Endothelial cell of umbilical vein (primary cell): Measurements from ENCODE around the gene SPON2. TPM values are rescaled to one million over a fixed set of nuclear protein-coding genes. Genes with fewer than 3 reads are reported as not detected.
A peak's percentile ranks its signal among the peaks of the same experiment; 100 is the strongest.

Experiments
- BruUV-seq: library from RNA; stranded (reverse); fragments of 400-500 nt; replicated peaks from 2 replicates; lab custom pipeline; 2021; lab: Mats Ljungman, UMichigan
- CTCF ChIA-PET: fragments of 300-600, 350-600 bp; sonication (Branson Sonifier 250); formaldehyde crosslinking; loops from one replicate; lab custom pipeline; 2021; ENCODE audit warnings: antibody characterized with exemption, inconsistent platforms; lab: Charles Lee
- POLR2A ChIA-PET: fragments of 300-600, 350-600 bp; sonication (Branson Sonifier 250); formaldehyde crosslinking; loops from one replicate; lab custom pipeline; 2021; ENCODE audit warnings: antibody characterized with exemption, inconsistent platforms; lab: Charles Lee
- DNase-seq: peaks from one replicate; pipeline ENCODE4 v3.0.0-alpha.2; 2011; ENCODE audit warnings: low read depth, low spot score
- FAIRE-seq: peaks from 2 replicates; lab custom pipeline; 2011; peaks lifted over from hg19 to GRCh38; lab: Jason Lieb, UNC
- H2AFZ ChIP-seq: 2 replicates; pipeline ENCODE4 v1.6.0; 2012; ENCODE audit warnings: low read depth, low read length, control low read depth, inconsistent platforms
- H3K27ac ChIP-seq: 2 replicates; pipeline ENCODE4 v1.5.1; 2011; ENCODE audit warnings: low read depth, mild to moderate bottlenecking, control low read depth, low read length, moderate library complexity; ENCODE audit not compliant: insufficient read depth
- H3K27me3 ChIP-seq, 2 experiments: 2 replicates each; pipeline versions ENCODE4 v1.6.0 to v1.6.1; 2011; ENCODE audit warnings: low read length in 2 of 2, mixed read lengths in 1 of 2; ENCODE audit not compliant: control insufficient read depth in 2 of 2, insufficient read depth in 2 of 2
- H3K36me3 ChIP-seq, 2 experiments: 2 replicates in 1 of 2; 3 replicates in 1 of 2; pipeline ENCODE4 v1.5.1; 2011; ENCODE audit warnings: low read length in 2 of 2, mild to moderate bottlenecking in 1 of 2, moderate library complexity in 1 of 2; ENCODE audit not compliant: control insufficient read depth in 2 of 2, insufficient read depth in 2 of 2; ENCODE audit errors: extremely low read depth in 1 of 2
- H3K4me1 ChIP-seq: 3 replicates; pipeline ENCODE4 v1.5.1; 2011; ENCODE audit warnings: mild to moderate bottlenecking, low read length; ENCODE audit not compliant: control insufficient read depth, insufficient read depth; ENCODE audit errors: extremely low read depth
- H3K4me2 ChIP-seq: 2 replicates; pipeline ENCODE4 v1.6.1; 2011; ENCODE audit warnings: low read length, control low read depth, mixed read lengths; ENCODE audit not compliant: insufficient read depth
- H3K4me3 ChIP-seq, 3 experiments: fragments of 200-600 bp in 1 of 3; sonication (generic), shearing (Covaris generic) in 1 of 3; replicated peaks in 1 of 3; 2 replicates each; pipeline ENCODE4 v1.5.1; 2011 to 2016; ENCODE audit warnings: control low read depth in 3 of 3, low read length in 3 of 3, mild to moderate bottlenecking in 2 of 3, inconsistent platforms in 1 of 3, low read depth in 1 of 3, moderate library complexity in 1 of 3; ENCODE audit not compliant: insufficient read depth in 1 of 3
- H3K79me2 ChIP-seq: 2 replicates; pipeline ENCODE4 v1.6.0; 2012; ENCODE audit warnings: low read length, inconsistent platforms; ENCODE audit not compliant: control insufficient read depth, insufficient read depth
- H3K9ac ChIP-seq: replicated peaks from 2 replicates; pipeline ENCODE3; 2011; ENCODE audit warnings: low read length, control low read depth; ENCODE audit not compliant: insufficient read depth; ENCODE audit errors: extremely low read depth
- H3K9me1 ChIP-seq: replicated peaks from 3 replicates; pipeline ENCODE4 v1.6.0; 2011; ENCODE audit warnings: mild to moderate bottlenecking, low read length; ENCODE audit not compliant: control insufficient read depth, insufficient read depth; ENCODE audit errors: extremely low read depth
- H3K9me3 ChIP-seq: replicated peaks from 2 replicates; pipeline ENCODE4 v1.5.1; 2012; ENCODE audit warnings: low read length, inconsistent platforms; ENCODE audit not compliant: control insufficient read depth, insufficient read depth
- H4K20me1 ChIP-seq: replicated peaks from 2 replicates; pipeline ENCODE3; 2011; ENCODE audit warnings: mild to moderate bottlenecking, low read length; ENCODE audit not compliant: control insufficient read depth, insufficient read depth; ENCODE audit errors: extremely low read depth
- CTCF ChIP-seq, 2 donors: IDR thresholded peaks; 1 replicate in 1 of 2; 2 replicates in 1 of 2; pipeline ENCODE4 v1.5.1; 2011; ENCODE audit warnings: low read length in 2 of 2, mild to moderate bottlenecking in 2 of 2, moderate library complexity in 2 of 2, control low read depth in 1 of 2, inconsistent platforms in 1 of 2, low read depth in 1 of 2; ENCODE audit not compliant: insufficient read depth in 1 of 2; ENCODE audit errors: extremely low read depth in 1 of 2
- FOS ChIP-seq: IDR thresholded peaks from 2 replicates; pipeline ENCODE4 v1.6.1; 2011; ENCODE audit warnings: mild to moderate bottlenecking, low read length, moderate library complexity, borderline replicate concordance; ENCODE audit not compliant: insufficient read depth
- GATA2 ChIP-seq: IDR thresholded peaks from 2 replicates; pipeline ENCODE4 v1.7.0; 2011; ENCODE audit warnings: low read depth, mild to moderate bottlenecking, moderate library complexity, mixed read lengths, low read length; ENCODE audit not compliant: insufficient read length, insufficient read depth
- JUN ChIP-seq: IDR thresholded peaks from 2 replicates; pipeline ENCODE4 v1.6.1; 2011; ENCODE audit warnings: borderline replicate concordance, low read depth; ENCODE audit not compliant: insufficient read length, insufficient read depth
- MYC ChIP-seq: IDR thresholded peaks from one replicate; pipeline ENCODE4 v1.6.1; 2011; ENCODE audit warnings: mild to moderate bottlenecking, low read depth, low read length
- POLR2A ChIP-seq: IDR thresholded peaks from 2 replicates; pipeline ENCODE4 v1.6.1; 2012; ENCODE audit warnings: low read depth, mild to moderate bottlenecking, control low read depth, low read length
- POLR2AphosphoS5 ChIP-seq: IDR thresholded peaks from 2 replicates; pipeline ENCODE4 v1.6.1; 2012; ENCODE audit warnings: low read depth, mild to moderate bottlenecking, control low read depth, low read length, moderate library complexity; ENCODE audit not compliant: insufficient read depth
- dilution Hi-C: fragments of 300-500 bp; cut with MboI; formaldehyde crosslinking; loops from one replicate; pipeline ENCODE4 v1.15.0; 2019; ENCODE audit warnings: low sequenced_read_pairs; ENCODE audit not compliant: extremely low pct_ligation_motif_present
- intact Hi-C: fragments of 100-400 bp; cut with micrococcal nuclease; formaldehyde crosslinking; loops from one replicate; pipeline ENCODE4 v1.10.0; 2022
- polyA plus RNA-seq, 4 experiments: library from polyadenylated mRNA; depleted of rRNA in 3 of 4; stranded (reverse) in 3 of 4; unstranded in 1 of 4; fragments of >200 nt; gene quantifications; 2 replicates each; pipeline versions ENCODE4 v1.2.1 to v1.2.3, GENCODE V29; 2011 to 2012; ENCODE audit warnings: missing spikeins in 1 of 4
- total RNA-seq: library from RNA; stranded (reverse); gene quantifications from 2 replicates; pipeline ENCODE4 v1.2.3, GENCODE V29; 2021

Gene SPON2
- total and polyA plus RNA-seq, 2 donors (not counting 3 experiments of a cell fraction or from before 2014, with no cell fraction given) = 0.04 TPM; not detected in 1

- no peaks in the 10 kb centered on the region for H3K79me2 ChIP-seq
- H4K20me1 ChIP-seq = no peaks in the 10 kb centered on the region
- no peak overlapping the region for H3K4me2 ChIP-seq
- no peak overlapping the region for H3K9ac ChIP-seq
- H3K27ac ChIP-seq = no peak overlapping the region
- TF ChIP-seq POLR2A = no peak
- TF ChIP-seq CTCF (IDR thresholded peaks at IDR 0.05; ENCODE audit: extremely low read depth in 1 of 2, insufficient read depth in 1 of 2, low read depth in 1 of 2, low read length in 2 of 2) = peak; percentile 94 to 98
- no peak for TF ChIP-seq JUN
- no peak for TF ChIP-seq POLR2AphosphoS5
- no peak for TF ChIP-seq GATA2
- no peak for TF ChIP-seq MYC
- no peak for TF ChIP-seq FOS
- CTCF ChIA-PET = interaction anchor here (0.8 to 4.4 kb wide), 10 partner anchors 9 to 383 kb away, joined by 3 to 78 read pairs (median 8); no protein-coding TSS in a partner anchor
- no peaks in the 10 kb centered on the region for H3K9me3 ChIP-seq
- no peak overlapping the region for H2AFZ ChIP-seq
- dilution Hi-C loops (no loop called here), intact Hi-C loops (loop anchor here (1.0 kb wide), 2 partner anchors 138 to 221 kb away; no protein-coding TSS in a partner anchor)
- BruUV-seq = no TSS peak
- POLR2A ChIA-PET = no interaction called here
- no peaks in the 10 kb centered on the region for H3K9me1 ChIP-seq
- no peaks in the 10 kb centered on the region for H3K4me1 ChIP-seq
- DNase-seq (peak; percentile 88), FAIRE-seq (peak; percentile 90)
- H3K27me3 ChIP-seq = peaks cover 2 to 3% of the 10 kb centered on the region in 2 experiments
- no peak overlapping the region for H3K4me3 ChIP-seq
- H3K36me3 ChIP-seq = no peaks in the 10 kb centered on the region
Measured at GRCh38 chr4:1130316-1131186, 41.8 kb downstream of the SPON2 start.
